HG02852 (cell line): Measurements from ENCODE around the gene UBE3C.

Experiments
- ATAC-seq: cut with Tn5 transposase; IDR thresholded peaks from one replicate; pipeline ENCODE4 v1.9.1; 2021; ENCODE audit warnings: mild to moderate bottlenecking, moderate library complexity; ENCODE audit not compliant: unreplicated experiment

The UBE3C gene

DNA sequence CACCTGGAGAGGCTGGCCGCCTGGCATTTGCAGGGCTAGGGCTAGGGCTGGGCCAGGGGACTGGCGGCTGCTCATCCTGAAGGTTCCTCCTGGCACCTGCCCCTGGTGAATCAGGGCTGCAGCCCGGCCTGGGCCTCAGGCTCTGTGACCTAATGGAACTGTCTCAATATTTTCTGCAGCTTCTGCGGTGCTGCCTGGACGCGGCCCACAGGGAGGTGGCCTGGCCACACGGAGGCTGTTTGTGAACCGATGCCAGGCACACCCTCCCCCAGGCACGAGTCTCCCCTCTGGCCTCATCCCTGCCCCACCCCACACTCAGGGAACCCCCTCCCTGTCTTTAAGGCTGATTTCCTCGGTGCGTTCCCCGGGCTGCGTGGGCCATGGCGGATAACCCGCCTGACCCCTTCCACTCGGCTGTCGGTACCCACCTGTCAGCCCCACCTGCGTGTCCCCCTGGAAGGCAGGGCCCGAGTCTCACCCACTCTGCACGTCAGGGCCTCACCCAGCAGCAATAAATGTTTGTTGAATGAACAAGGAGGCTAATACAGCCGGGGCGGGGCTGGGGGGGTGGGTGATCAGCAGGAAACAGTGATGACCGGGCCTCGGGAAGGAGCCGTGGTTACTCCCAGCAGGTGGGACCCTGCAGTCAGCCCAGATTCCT lies 143.5 kb downstream of the UBE3C start:
- no peak for ATAC-seq

DNA sequence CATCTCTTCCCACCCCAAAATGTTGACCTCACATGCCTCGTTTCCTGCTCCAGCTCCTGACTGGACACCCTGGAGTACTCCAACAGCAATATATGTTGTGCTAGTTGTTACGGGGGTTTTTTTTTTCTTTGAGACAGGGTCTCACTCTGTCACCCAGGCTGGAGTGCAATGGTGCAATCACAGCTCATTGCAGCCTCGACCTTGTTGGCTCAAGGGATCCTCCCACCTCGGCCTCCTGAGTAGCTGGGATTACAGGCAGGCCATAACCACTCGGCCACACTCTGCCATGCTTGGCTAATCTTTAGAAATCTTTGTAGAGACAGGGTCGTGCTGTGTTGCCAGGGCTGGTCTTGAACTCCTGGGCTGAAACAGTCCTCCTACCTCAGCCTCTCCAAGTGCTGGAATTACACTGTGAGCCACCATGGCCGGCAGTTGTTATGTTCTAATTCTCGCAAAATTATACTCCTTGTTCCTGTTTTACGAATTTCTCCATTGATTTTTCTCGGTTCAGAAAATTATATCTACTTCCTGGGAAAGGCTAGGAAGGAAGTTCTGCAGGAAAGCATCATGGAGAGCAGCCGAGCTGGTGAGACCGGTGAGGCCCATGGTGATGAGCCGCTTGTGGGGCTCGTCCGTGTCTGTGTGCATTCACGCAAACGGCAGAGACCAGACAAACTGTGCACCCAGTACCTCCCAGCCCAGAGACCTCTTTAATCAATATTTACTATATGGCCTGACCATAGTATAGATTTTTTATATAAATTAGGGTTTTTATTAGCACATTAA lies 145.7 kb downstream of the UBE3C start:
- ATAC-seq, result no peak

- ATAC-seq, result no peak
Measured at GRCh38 chr7:157291404-157292080, 152.8 kb downstream of the UBE3C start.

DNA sequence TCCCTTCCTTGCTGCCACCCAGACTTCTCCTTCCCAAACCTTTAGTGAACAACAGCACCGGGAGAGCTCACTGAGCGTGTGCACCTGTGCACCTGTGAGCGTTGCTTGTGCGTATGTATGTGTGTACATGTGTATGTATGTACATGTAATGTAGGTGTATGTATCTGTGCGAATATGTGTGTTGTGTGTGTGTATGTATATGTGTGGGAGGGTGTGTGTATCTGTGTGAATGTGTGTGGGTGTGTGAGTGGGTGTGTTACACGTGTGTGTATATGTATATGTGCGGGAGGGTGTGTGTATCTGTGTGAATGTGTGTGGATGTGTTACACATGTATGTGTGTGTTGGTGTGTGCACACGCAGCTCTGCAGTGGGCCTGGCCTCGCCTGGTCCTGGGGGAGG lies 153.5 kb downstream of the UBE3C start:
- no peak for ATAC-seq

GRCh38 chr7:157292770-157293412 lies 154.2 kb downstream of the UBE3C start:
- ATAC-seq, result no peak

- no peak for ATAC-seq
Measured at GRCh38 chr7:157293413-157293788, 154.7 kb downstream of the UBE3C start.

DNA sequence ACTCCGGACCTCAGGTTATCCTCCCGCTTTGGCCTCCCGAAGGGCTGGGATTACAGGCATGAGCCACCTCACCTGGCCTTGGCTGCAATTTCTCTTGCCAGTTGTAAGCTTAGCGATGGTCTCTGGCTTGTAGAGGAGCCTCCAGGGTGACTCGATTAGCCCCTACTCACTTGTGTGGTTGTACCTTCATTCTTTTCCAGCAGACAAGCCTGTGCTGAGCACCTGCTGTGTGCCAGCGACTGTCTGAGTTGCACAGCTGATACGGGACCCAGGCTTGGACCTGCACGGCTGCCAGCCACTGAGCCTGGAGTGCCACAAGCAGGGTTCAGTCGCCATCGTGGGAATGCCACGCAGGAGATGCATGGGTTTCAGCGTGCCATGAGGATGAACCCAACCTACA lies 156.0 kb downstream of the UBE3C start:
- ATAC-seq, result no peak

- no peak for ATAC-seq
Measured at GRCh38 chr7:157295338-157295737, 156.6 kb downstream of the UBE3C start.

DNA sequence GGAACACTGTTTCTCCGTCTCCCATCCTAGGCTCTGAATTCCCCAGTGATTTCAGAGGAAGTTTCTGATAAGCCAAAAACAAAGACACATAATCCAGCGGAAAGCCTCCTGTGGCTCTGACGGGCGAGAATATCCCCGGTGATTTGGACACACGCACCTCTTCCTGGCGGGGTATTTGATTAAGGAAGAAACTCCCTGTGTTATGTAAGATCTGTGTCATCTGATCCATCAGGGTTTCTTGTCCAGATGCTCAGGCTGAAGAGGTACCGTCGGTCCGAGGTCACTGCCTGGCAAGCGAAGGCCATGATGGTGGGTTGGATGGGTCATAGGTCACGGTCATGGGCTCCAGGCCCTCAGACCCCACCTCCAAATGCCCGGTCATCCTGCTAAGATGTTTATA lies 158.5 kb downstream of the UBE3C start:
- ATAC-seq, result no peak

- no peak for ATAC-seq
Measured at GRCh38 chr7:157299317-157299612, 160.5 kb downstream of the UBE3C start.

DNA sequence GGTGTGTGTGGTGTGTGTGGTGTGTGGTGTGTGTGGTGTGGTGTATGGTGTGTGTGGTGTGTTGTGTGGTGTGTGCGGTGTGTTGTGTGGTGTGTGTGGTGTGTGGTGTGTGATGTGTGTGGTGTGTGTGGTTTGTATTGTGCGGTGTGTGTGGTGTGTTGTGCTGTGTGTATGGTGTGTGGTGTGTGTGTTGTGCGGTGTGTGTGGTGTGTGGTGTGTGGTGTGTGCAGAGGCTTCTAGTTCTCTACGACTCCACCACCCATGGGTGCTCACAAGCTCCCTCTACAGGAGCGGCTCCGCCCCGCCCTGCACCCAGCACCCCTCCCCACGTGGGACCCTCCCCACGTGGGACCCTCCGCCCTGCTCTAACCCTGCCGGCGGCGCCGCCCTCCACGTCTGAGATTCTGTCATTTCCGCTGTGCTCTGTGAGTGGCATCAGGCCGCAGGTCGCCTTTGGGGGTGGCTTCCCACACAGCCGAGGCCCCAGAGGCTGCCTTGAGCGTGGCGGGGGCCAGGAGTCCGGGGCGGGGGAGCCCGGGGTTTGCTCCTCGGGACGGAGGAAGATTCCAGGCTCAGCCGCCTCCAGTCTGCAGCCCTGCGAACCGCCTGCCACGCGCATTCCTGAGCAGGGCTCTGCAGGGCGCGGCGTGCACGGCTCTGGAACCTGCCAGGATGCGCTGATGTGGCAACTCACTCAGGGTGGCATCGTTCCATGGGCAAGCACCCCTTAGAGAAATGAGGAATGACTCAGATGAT lies 161.1 kb downstream of the UBE3C start:
- ATAC-seq, result no peak

DNA sequence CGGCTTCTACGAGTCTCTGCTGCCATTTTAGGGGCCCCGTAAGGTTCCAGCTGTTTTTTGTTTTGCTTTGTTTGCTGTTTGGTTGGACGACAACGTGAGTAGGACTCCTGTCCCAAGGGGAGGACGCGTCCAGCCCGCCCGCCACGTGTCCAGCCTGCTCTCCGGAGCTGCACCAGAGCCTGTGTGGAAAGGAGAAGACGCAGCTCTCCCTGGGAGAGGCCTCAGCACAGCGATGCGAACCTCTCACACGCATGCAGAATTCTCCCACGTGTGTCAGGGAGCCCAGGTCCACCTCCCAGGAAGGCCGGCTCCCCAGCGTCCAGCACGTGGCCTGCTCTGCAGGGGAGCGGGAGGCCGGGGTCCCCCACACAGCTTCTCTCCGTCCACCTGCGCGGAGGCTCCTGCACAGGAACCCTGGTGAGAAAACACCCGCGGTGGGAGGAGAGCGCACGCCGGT lies 161.7 kb downstream of the UBE3C start:
- no peak for ATAC-seq

DNA sequence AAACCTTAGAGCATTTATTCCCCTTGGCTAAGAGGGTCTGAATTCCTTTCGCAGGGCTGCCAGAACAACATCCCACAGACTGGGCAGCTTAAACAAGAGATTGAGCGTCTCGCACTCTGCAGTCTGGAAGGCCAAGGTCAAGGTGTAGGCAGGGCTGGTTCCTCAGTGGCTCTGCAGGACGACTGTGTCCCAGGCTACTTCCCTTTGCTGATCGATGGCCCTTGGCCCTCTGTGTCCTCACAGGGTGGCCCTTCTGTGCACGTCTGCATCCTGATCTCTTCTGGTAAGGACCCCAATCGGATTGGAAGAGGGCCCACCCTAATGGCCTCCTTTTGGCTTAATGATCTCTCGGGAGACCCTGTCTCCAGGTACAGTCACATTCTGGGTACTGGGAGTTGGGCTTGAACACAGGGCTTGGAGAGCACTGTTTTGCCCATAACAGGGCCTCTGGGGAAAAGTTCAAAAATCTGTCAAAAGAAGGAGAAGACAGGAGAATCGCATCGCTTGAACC lies 162.9 kb downstream of the UBE3C start:
- ATAC-seq, result no peak

DNA sequence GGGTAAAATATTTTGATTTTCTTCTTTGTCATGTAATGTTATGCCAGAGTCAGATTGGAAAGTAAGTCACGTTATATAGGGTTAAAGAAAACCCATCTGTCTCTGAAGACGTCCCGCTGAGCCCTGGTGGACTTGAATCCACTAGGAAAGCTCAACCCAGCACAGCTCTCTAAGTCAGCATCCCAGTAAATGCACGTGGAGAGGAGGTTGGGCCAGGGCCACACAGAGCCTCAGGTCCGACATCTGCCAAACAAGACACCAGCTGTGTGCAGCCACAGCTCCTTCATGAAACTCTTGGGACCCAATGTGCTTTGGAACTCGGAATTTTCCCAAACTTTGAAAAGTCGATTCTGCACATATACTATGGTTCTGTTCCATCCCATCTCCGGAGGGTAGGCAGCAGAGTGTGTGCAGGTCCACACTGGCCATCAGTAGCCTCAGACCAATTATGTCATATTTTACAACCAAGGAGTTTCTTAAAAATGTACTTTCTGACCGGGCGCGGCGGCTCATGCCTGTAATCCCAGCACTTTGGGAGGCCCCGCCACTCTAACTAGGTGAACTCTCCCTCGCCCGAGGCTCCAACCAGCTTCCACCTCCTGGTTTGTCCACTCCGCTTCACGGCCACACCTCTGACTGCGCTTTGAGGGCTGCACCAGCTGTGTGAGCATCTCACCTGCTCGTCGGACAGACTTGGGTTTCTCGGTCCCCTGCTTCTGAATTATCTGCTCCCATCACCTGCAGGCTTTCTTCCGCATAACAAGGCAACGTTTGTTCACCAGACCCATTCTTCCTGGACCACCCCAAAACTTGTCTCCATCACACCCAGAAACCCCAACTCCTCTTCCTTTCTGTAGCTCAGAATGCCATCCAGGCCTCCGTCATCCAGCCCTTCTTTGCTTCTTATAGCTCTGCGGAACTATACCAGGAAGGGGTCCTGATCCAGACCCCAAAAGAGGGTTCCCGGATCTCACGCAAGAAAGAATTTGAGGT lies 168.4 kb downstream of the UBE3C start:
- ATAC-seq, result no peak

- ATAC-seq, result no peak
Measured at GRCh38 chr7:157309988-157310668, 171.4 kb downstream of the UBE3C start.

GRCh38 chr7:157310676-157311185 lies 172.0 kb downstream of the UBE3C start:
- no peak for ATAC-seq

GRCh38 chr7:157312941-157313340 lies 174.2 kb downstream of the UBE3C start:
- ATAC-seq, result no peak

DNA sequence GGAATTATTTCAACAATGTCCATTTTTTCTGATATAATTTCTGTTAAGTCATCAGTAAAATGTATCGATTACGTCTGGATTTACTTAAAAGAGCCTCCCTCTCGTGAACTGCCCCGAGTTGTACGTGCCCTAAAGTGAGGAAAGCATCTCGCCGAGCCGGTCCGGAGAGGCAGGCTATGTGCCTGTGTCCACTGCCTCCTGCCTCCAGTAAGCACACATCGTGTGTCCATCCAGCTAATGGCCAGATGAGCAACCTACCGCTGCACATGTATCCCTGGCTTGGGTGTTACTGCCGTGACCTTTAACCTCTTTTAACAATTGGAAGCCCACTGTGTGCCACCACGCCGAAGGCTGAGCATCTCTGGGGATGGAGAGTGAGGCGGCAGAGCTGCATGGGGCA lies 174.9 kb downstream of the UBE3C start:
- no peak for ATAC-seq
